Right atrium auricular region (tissue), 2 donors: ENCODE measurements around the gene NEXMIF. TPM values are rescaled to one million over a fixed set of nuclear protein-coding genes. Genes with fewer than 3 reads are reported as not detected.

ENCODE experiments used
- DNase-seq: peaks from one replicate; pipeline ENCODE4 v3.0.0-alpha.2; 2019; ENCODE audit warnings: low spot score
- H3K27ac ChIP-seq, 2 donors: fragments of 200-600 bp; sonication (generic); 1 replicate in 1 of 2; 2 replicates in 1 of 2; pipeline ENCODE4 v1.5.1; 2016 to 2019
- H3K27me3 ChIP-seq, 2 donors: fragments of 200-600 bp; sonication (generic); one replicate each; pipeline versions ENCODE4 v1.5.1 to v1.6.0; 2017 to 2019
- H3K36me3 ChIP-seq: fragments of 200-600 bp; sonication (generic); one replicate; pipeline ENCODE4 v1.5.1; 2016
- H3K4me1 ChIP-seq, 2 donors: fragments of 200-600 bp; sonication (generic); one replicate each; pipeline versions ENCODE4 v1.5.1 to v1.6.0; 2017 to 2019
- H3K4me3 ChIP-seq, 2 donors: fragments of 200-600 bp; sonication (generic); 1 replicate in 1 of 2; 2 replicates in 1 of 2; pipeline ENCODE4 v1.5.1; 2017 to 2019; ENCODE audit warnings: mild to moderate bottlenecking in 1 of 2, moderate library complexity in 1 of 2
- H3K9me3 ChIP-seq, 2 donors: fragments of 200-600 bp; sonication (generic); one replicate each; pipeline ENCODE4 v1.5.1; 2019
- total RNA-seq, 2 donors: library from RNA; depleted of rRNA; stranded (reverse); fragments of >200 nt; gene quantifications; one replicate each; pipeline ENCODE4 v1.1.0, GENCODE V29; 2016
- TF ChIP-seq, protein P1 (sequence below), 2 donors: fragments of 200-600 bp; sonication (generic); IDR thresholded peaks; one replicate each; pipeline ENCODE4 v1.5.1; 2019; ENCODE audit warnings: antibody characterized with exemption in 2 of 2

Gene NEXMIF
- total RNA-seq, 2 donors from 2014 or later = 0.26 to 0.35 TPM

DNA sequence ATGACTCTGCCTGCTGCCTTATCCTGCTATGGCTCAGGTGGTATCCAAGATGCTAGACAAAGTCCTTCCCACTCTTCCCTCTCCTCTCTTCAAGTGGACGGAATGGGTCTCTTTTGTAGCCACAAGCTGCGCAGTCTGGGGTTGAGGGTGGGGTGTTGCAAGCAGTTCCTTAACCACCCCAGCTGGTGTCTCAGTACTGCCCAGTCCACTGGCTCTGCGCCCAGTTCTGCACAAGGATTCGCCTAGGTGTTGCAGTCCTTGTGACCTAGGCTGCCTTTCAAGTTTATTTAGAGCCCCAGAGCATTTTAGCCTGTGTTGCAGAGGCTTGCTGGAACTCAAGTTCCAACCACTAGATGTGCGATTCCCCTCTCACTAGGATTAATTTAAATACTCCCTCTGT lies 120.7 kb downstream of the NEXMIF start:
- no peaks in the 10 kb centered on the region for H3K27me3 ChIP-seq
- TF ChIP-seq, protein P1, sequence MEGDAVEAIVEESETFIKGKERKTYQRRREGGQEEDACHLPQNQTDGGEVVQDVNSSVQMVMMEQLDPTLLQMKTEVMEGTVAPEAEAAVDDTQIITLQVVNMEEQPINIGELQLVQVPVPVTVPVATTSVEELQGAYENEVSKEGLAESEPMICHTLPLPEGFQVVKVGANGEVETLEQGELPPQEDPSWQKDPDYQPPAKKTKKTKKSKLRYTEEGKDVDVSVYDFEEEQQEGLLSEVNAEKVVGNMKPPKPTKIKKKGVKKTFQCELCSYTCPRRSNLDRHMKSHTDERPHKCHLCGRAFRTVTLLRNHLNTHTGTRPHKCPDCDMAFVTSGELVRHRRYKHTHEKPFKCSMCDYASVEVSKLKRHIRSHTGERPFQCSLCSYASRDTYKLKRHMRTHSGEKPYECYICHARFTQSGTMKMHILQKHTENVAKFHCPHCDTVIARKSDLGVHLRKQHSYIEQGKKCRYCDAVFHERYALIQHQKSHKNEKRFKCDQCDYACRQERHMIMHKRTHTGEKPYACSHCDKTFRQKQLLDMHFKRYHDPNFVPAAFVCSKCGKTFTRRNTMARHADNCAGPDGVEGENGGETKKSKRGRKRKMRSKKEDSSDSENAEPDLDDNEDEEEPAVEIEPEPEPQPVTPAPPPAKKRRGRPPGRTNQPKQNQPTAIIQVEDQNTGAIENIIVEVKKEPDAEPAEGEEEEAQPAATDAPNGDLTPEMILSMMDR (IDR thresholded peaks at IDR 0.05) = no peak
- DNase-seq = no peak
- no peaks in the 10 kb centered on the region for H3K4me1 ChIP-seq
- no peak overlapping the region for H3K27ac ChIP-seq
- H3K9me3 ChIP-seq = no peaks in the 10 kb centered on the region
- no peak overlapping the region for H3K4me3 ChIP-seq
- H3K36me3 ChIP-seq = no peaks in the 10 kb centered on the region

DNA sequence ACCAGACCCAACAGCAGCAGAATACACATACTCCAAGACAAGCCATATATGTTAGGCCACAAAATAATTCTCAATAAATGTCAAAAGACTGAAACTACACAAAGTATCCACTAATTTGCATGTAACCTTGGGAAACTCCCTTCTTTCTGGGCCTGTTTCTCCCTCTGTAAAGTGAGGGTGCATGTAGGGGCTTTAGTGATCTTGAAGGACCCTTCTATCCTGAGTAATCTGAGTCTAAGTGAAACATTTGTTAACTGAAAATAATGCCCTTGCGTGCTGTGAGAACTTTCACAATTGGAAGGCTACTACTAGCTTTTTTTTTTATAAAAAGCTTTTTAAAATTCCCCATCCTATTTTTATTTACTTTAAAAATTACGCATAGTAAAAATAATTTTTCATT lies 125.2 kb downstream of the NEXMIF start:
- Histone ChIP-seq H3K4me1 (no peaks in the 10 kb centered on the region), H3K27ac (no peak overlapping the region), H3K27me3 (no peaks in the 10 kb centered on the region), H3K36me3 (no peaks in the 10 kb centered on the region), H3K4me3 (no peak overlapping the region), H3K9me3 (peaks cover 0 to 3% of the 10 kb centered on the region in 2 donors)
- DNase-seq = no peak
- TF ChIP-seq, protein P1 (IDR thresholded peaks at IDR 0.05) = no peak

DNA sequence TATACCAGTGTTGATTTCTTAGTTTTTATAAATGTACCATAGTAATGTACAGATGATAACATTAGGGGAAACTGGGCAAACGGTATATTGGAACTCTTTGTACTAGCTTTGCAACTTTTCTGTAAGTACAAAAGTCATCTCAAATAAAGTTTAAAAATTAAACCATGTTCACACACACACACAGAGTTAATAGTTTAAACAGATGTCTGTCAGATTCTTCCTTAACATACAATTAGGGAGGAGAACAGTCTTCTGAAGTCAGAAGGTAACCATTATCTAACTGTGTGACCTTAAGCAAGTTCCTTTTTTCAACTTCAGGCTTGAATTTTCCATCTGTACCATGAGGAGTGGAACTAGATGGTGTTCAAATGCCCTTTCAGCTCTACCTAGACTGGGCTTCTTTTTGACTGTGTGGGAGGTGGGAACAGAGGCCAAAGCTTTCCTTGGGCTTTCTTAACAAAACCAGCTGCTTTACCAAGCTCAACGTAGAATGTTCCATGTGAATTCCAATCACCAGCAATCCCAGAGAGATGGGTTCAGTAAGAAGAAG lies 127.8 kb downstream of the NEXMIF start:
- H3K9me3 ChIP-seq = peaks cover 0 to 3% of the 10 kb centered on the region in 2 donors
- TF ChIP-seq, protein P1 (IDR thresholded peaks at IDR 0.05) = no peak
- H3K4me1 ChIP-seq = no peaks in the 10 kb centered on the region
- no peak overlapping the region for H3K4me3 ChIP-seq
- no peak overlapping the region for H3K27ac ChIP-seq
- no peaks in the 10 kb centered on the region for H3K27me3 ChIP-seq
- DNase-seq = no peak
- H3K36me3 ChIP-seq = no peaks in the 10 kb centered on the region

DNA sequence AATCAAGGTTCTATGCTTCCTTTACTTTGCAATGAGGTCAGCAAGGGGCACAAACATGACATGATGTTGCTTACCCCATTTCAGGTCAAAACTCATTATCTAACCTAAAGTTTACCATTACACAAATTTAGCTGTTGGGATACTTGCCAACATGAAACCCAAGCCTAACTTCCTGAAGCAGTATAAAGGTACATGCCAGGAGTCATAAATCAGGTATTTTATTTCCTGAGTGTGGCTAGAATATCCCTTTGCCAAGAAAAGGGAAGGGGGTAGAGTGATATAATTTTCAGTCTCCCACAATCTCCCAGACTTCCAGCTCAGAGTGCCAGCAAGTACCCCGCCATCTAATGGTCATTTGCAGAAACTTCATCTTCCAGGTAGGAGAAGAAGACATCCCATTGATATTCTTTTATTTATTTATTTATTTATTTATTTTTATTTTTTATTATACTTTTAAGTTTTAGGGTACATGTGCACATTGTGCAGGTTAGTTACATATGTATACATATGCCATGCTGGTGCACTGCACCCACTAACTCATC lies 136.6 kb downstream of the NEXMIF start:
- H3K9me3 ChIP-seq = no peaks in the 10 kb centered on the region
- no peaks in the 10 kb centered on the region for H3K27me3 ChIP-seq
- TF ChIP-seq, protein P1 (IDR thresholded peaks at IDR 0.05) = no peak
- H3K4me3 ChIP-seq = no peak overlapping the region
- no peaks in the 10 kb centered on the region for H3K4me1 ChIP-seq
- H3K36me3 ChIP-seq = no peaks in the 10 kb centered on the region
- no peak overlapping the region for H3K27ac ChIP-seq
- DNase-seq = no peak

DNA sequence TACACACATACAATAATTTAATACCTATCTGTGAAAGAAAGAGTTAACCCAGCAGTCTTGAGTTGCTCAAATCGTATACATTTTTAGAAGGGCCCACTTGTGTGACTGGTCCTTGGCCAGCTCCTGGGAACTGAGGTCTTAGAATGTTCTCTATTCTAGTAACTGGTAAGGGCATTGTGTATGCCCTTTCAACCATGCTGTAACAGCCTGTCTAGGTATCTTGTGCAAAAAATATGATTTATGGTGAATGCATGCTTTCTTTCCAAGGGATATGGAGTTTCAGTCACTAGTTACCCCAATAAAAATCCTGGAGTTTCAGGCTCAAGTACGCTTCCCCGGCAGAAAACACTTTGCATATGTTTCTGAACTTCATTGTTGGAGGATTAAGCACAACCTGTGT lies 140.6 kb downstream of the NEXMIF start:
- no peaks in the 10 kb centered on the region for H3K9me3 ChIP-seq
- TF ChIP-seq, protein P1 (IDR thresholded peaks at IDR 0.05) = no peak
- no peaks in the 10 kb centered on the region for H3K27me3 ChIP-seq
- H3K4me3 ChIP-seq = no peak overlapping the region
- no peak for DNase-seq
- H3K36me3 ChIP-seq = no peaks in the 10 kb centered on the region
- no peaks in the 10 kb centered on the region for H3K4me1 ChIP-seq
- no peak overlapping the region for H3K27ac ChIP-seq

DNA sequence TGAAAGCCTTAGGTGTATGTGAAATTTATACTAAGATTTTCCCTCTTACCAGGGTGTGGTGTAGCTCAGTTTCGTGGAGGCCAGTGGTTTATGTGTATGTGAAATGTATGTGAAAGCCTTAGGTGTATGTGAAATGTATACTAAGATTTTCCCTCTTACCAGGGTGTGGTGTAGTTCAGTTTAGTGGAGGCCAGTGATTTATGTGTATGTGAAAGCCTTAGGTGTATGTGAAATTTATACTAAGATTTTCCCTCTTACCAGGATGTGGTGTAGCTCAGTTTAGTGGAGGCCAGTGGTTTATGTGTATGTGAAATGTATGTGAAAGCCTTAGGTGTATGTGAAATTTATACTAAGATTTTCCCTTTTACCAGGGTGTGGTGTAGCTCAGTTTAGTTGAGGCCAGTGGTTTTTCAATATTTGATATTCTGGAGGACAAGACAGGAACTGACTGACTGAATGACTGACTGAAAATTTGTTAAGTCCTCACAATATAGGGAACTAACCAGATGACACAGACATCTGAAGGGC lies 143.7 kb downstream of the NEXMIF start:
- Histone ChIP-seq H3K27me3 (no peaks in the 10 kb centered on the region), H3K27ac (no peak overlapping the region), H3K4me3 (no peak overlapping the region), H3K36me3 (no peaks in the 10 kb centered on the region), H3K4me1 (no peaks in the 10 kb centered on the region), H3K9me3 (no peaks in the 10 kb centered on the region)
- no peak for DNase-seq
- TF ChIP-seq, protein P1 (IDR thresholded peaks at IDR 0.05) = no peak
